GM12801 (cell line): ENCODE results near the gene ALK.

Experiments used
- CTCF ChIP-seq: IDR thresholded peaks from one replicate; pipeline ENCODE4 v1.5.1; 2011; ENCODE audit warnings: control low read depth; ENCODE audit not compliant: insufficient read length; ENCODE audit errors: extremely low read depth

The ALK gene

GRCh38 chr2:29640360-29640759, 281.0 kb downstream of the ALK start:
- no peak for TF ChIP-seq CTCF

- TF ChIP-seq CTCF, result no peak
These were observed 282.7 kb downstream of the ALK start for GRCh38 chr2:29638641-29639040.

GRCh38 chr2:29634916-29635315, 286.5 kb downstream of the ALK start:
- TF ChIP-seq CTCF, result no peak

- no peak for TF ChIP-seq CTCF
These were observed 289.4 kb downstream of the ALK start for GRCh38 chr2:29632018-29632417.

- TF ChIP-seq CTCF, result no peak
These were observed 291.9 kb downstream of the ALK start for GRCh38 chr2:29629495-29629894.

GRCh38 chr2:29628862-29629261, 292.5 kb downstream of the ALK start:
- no peak for TF ChIP-seq CTCF

- no peak for TF ChIP-seq CTCF
These were observed 293.2 kb downstream of the ALK start for GRCh38 chr2:29628108-29628745.
